K562 (cell line): Measurements from ENCODE around the gene HADH.
A peak's percentile ranks its signal among the peaks of the same experiment; 100 is the strongest.

Experiments used
- ARNT ChIP-seq, 2 experiments: fragments of 450-650 bp; IDR thresholded peaks; 2 replicates each; pipeline ENCODE4 v1.6.1; 2016; ENCODE audit warnings: mild to moderate bottlenecking in 1 of 2
- ID3 ChIP-seq, 2 experiments: fragments of 250-450 bp in 1 of 2; fragments of 450-650 bp in 1 of 2; sonication (Bioruptor Pico) in 1 of 2; IDR thresholded peaks; 2 replicates each; pipeline versions ENCODE4 v1.6.1 to v1.8.0; 2016 to 2021; ENCODE audit warnings: mild to moderate bottlenecking in 2 of 2, moderate library complexity in 2 of 2, missing compliant biosample characterization in 1 of 2, missing genetic modification characterization in 1 of 2
- POLR2A ChIP-seq: fragments of 450-650 bp; conservative IDR thresholded peaks from 2 replicates; pipeline ENCODE4 v1.6.1; 2016
- POLR2AphosphoS5 ChIP-seq: IDR thresholded peaks from 2 replicates; pipeline ENCODE4 v1.6.1; 2011; ENCODE audit warnings: mild to moderate bottlenecking, low read depth, low read length, moderate library complexity; ENCODE audit not compliant: control insufficient read depth, insufficient read depth
- SMARCA4 ChIP-seq: fragments of 450-650 bp; IDR thresholded peaks from 2 replicates; pipeline ENCODE4 v1.6.1; 2016
- STAG1 ChIP-seq: sonication (generic); formaldehyde crosslinking; IDR thresholded peaks from 2 replicates; pipeline ENCODE4 v1.5.0; 2020; ENCODE audit warnings: missing genetic modification reagents, borderline replicate concordance
- TAF1 ChIP-seq: IDR thresholded peaks from 2 replicates; pipeline ENCODE4 v1.6.1; 2011; ENCODE audit warnings: mild to moderate bottlenecking, low read length, moderate library complexity; ENCODE audit not compliant: insufficient read depth, control insufficient read depth, severe bottlenecking; ENCODE audit errors: extremely low read depth
- ZNF133 ChIP-seq: fragments of 250-450 bp; sonication (Bioruptor Pico); IDR thresholded peaks from 2 replicates; pipeline ENCODE4 v1.4.0; 2020; ENCODE audit warnings: mild to moderate bottlenecking
- ZNF197 ChIP-seq: fragments of 200-800 bp; sonication (Bioruptor generic); IDR thresholded peaks from 2 replicates; pipeline ENCODE4 v1.6.1; 2016; ENCODE audit warnings: low read depth, missing genetic modification characterization, missing compliant biosample characterization
- ZNF217 ChIP-seq: sonication (generic); formaldehyde crosslinking; IDR thresholded peaks from 2 replicates; pipeline ENCODE4 v1.8.0; 2022; ENCODE audit warnings: mild to moderate bottlenecking, missing genetic modification reagents
- ZNF707 ChIP-seq: fragments of 250-450 bp; sonication (Bioruptor Pico); conservative IDR thresholded peaks from 2 replicates; pipeline ENCODE4 v1.8.0; 2022; ENCODE audit warnings: inconsistent platforms, mild to moderate bottlenecking, moderate library complexity
- TF ChIP-seq, protein P1 (sequence below): sonication (generic); formaldehyde crosslinking; IDR thresholded peaks from 2 replicates; pipeline ENCODE4 v1.8.1; 2022; ENCODE audit warnings: missing genetic modification reagents
- TF ChIP-seq, protein P2 (sequence below), 3 experiments: IDR thresholded peaks in 2 of 3; conservative IDR thresholded peaks in 1 of 3; 2 replicates each; pipeline ENCODE4 v1.5.1; 2011 to 2012; ENCODE audit warnings: low read length in 3 of 3, mild to moderate bottlenecking in 3 of 3, control low read depth in 2 of 3, improper control_type of control experiment in 1 of 3, inconsistent platforms in 1 of 3, low read depth in 1 of 3, mixed read lengths in 1 of 3, moderate library complexity in 1 of 3; ENCODE audit not compliant: insufficient read depth in 2 of 3

DNA sequence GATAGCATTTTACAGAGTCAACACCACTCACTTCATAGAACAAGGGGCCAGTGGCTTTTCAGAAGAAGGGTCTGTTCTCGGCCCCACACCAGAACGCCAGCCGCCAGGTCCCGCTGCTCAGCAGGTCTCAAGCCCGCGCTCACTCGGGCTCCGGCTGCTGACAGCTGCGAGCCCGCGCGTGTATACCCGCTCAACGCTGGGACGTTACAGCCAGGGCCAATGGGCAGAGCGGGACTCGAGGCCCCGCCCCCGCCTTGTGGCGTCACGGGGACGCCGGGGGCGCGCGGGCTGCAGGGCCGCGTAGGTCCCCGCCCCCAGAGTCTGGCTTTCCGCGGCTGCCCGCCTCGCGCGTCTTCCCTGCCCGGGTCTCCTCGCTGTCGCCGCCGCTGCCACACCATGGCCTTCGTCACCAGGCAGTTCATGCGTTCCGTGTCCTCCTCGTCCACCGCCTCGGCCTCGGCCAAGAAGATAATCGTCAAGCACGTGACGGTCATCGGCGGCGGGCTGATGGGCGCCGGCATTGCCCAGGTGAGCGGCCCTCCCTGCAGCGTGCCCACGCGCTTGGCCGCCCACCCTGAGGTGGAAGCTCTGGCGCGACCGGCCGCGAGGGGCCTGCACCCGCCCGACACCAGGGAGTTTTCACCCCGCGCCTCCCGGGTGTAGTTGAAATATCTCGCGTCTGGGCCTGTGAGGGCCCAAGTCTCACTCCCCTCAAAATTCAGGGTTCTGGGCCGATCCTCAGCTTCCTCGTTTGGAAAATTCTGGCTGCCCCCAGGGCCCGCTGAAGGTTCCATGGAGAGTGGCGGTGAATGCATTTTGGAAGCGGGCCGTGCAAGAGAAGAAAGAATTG is at the start of gene HADH:
- TF ChIP-seq, protein P1, sequence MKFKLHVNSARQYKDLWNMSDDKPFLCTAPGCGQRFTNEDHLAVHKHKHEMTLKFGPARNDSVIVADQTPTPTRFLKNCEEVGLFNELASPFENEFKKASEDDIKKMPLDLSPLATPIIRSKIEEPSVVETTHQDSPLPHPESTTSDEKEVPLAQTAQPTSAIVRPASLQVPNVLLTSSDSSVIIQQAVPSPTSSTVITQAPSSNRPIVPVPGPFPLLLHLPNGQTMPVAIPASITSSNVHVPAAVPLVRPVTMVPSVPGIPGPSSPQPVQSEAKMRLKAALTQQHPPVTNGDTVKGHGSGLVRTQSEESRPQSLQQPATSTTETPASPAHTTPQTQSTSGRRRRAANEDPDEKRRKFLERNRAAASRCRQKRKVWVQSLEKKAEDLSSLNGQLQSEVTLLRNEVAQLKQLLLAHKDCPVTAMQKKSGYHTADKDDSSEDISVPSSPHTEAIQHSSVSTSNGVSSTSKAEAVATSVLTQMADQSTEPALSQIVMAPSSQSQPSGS (CRISPR knock-in tag), result no peak
- TF ChIP-seq TAF1 (peak; percentile 84), POLR2A (peak; percentile 88), ID3 (CRISPR knock-in tag; IDR thresholded peaks at IDR 0.05) (no peak), ID3 (tag; IDR thresholded peaks at IDR 0.05) (no peak), ARNT (IDR thresholded peaks at IDR 0.05) (no peak), ZNF133 (no peak), POLR2AphosphoS5 (peak; percentile 87), SMARCA4 (no peak; the same call in 1 of the 2 replicates), ZNF197 (CRISPR knock-in tag) (no peak), STAG1 (CRISPR knock-in tag) (no peak), ZNF707 (CRISPR knock-in tag) (no peak), ZNF217 (CRISPR knock-in tag) (no peak)
- TF ChIP-seq, protein P2, sequence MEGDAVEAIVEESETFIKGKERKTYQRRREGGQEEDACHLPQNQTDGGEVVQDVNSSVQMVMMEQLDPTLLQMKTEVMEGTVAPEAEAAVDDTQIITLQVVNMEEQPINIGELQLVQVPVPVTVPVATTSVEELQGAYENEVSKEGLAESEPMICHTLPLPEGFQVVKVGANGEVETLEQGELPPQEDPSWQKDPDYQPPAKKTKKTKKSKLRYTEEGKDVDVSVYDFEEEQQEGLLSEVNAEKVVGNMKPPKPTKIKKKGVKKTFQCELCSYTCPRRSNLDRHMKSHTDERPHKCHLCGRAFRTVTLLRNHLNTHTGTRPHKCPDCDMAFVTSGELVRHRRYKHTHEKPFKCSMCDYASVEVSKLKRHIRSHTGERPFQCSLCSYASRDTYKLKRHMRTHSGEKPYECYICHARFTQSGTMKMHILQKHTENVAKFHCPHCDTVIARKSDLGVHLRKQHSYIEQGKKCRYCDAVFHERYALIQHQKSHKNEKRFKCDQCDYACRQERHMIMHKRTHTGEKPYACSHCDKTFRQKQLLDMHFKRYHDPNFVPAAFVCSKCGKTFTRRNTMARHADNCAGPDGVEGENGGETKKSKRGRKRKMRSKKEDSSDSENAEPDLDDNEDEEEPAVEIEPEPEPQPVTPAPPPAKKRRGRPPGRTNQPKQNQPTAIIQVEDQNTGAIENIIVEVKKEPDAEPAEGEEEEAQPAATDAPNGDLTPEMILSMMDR (IDR thresholded peaks at IDR 0.05 in 2 of 3, conservative IDR thresholded peaks at IDR 0.05 in 1 of 3; ENCODE audit: insufficient read depth in 2 of 3, low read depth in 1 of 3, low read length in 3 of 3), result no peak
